B cell (primary cell): ENCODE results near the gene UNCX. TPM values are rescaled to one million over a fixed set of nuclear protein-coding genes. Genes with fewer than 3 reads are reported as not detected.

Experiments
- ATAC-seq: fragments of 200-7000 bp; cut with Tn5 transposase; one replicate; pipeline ENCODE4 v1.10.0; 2021; ENCODE audit warnings: low read depth, mild to moderate bottlenecking, moderate number of reproducible peaks, moderate library complexity
- CTCF ChIA-PET: fragments of 350-600 bp; sonication (Branson Sonifier 250); formaldehyde crosslinking; loops from one replicate; lab custom pipeline; 2021; ENCODE audit warnings: antibody characterized with exemption, inconsistent platforms; lab: Charles Lee
- POLR2A ChIA-PET: fragments of 350-600 bp; sonication (Branson Sonifier 250); formaldehyde crosslinking; loops from one replicate; lab custom pipeline; 2021; ENCODE audit warnings: antibody characterized with exemption; lab: Charles Lee
- DNase-seq: peaks from one replicate; pipeline ENCODE4 v3.0.0; 2013
- H2AFZ ChIP-seq: 2 replicates; pipeline ENCODE4 v1.6.1; 2012; ENCODE audit warnings: mild to moderate bottlenecking, low read depth, low read length; ENCODE audit not compliant: insufficient read depth, poor library complexity, severe bottlenecking
- H3K27ac ChIP-seq, 2 donors: 1 replicate in 1 of 2; 2 replicates in 1 of 2; pipeline ENCODE4 v1.5.1; 2012 to 2013; ENCODE audit warnings: low read length in 2 of 2, mild to moderate bottlenecking in 2 of 2, moderate library complexity in 1 of 2
- H3K27me3 ChIP-seq, 4 experiments: fragments of 200-600 bp in 1 of 4; sonication (generic) in 1 of 4; replicated peaks in 1 of 4; 1 replicate in 2 of 4; 2 replicates in 2 of 4; pipeline versions ENCODE4 v1.6.1 to v1.7.0; 2013 to 2016; ENCODE audit warnings: low read length in 3 of 4, mild to moderate bottlenecking in 2 of 4, mixed read lengths in 1 of 4, moderate library complexity in 1 of 4; ENCODE audit not compliant: insufficient read depth in 4 of 4, control insufficient read depth in 3 of 4; ENCODE audit errors: control extremely low read depth in 1 of 4
- H3K36me3 ChIP-seq, 2 experiments: replicated peaks in 1 of 2; 1 replicate in 1 of 2; 2 replicates in 1 of 2; pipeline versions ENCODE4 v1.6.1 to v1.7.1; 2013; ENCODE audit warnings: low read length in 1 of 2; ENCODE audit not compliant: insufficient read depth in 2 of 2, control insufficient read depth in 1 of 2; ENCODE audit errors: control extremely low read depth in 1 of 2, extremely low read depth in 1 of 2
- H3K4me1 ChIP-seq, 2 donors: fragments of 200-600 bp in 1 of 2; sonication (generic) in 1 of 2; 1 replicate in 1 of 2; 2 replicates in 1 of 2; pipeline versions ENCODE4 v1.5.1 to v1.6.1; 2013 to 2017; ENCODE audit warnings: low read length in 2 of 2; ENCODE audit not compliant: control insufficient read depth in 2 of 2, insufficient read depth in 2 of 2
- H3K4me2 ChIP-seq: replicated peaks from 2 replicates; pipeline ENCODE3; 2012; ENCODE audit warnings: mild to moderate bottlenecking, low read depth, low read length; ENCODE audit not compliant: poor library complexity, severe bottlenecking
- H3K4me3 ChIP-seq, 5 experiments: fragments of 200-600 bp in 1 of 5; sonication (generic) in 1 of 5; 1 replicate in 3 of 5; 2 replicates in 2 of 5; pipeline versions ENCODE4 v1.5.1 to v1.7.0; 2011 to 2016; ENCODE audit warnings: low read length in 4 of 5, mild to moderate bottlenecking in 4 of 5, low read depth in 2 of 5, control low read depth in 1 of 5, moderate library complexity in 1 of 5; ENCODE audit not compliant: insufficient read depth in 1 of 5; ENCODE audit errors: control extremely low read depth in 1 of 5, extremely low read depth in 1 of 5
- H3K79me2 ChIP-seq: fragments of 200-600 bp; sonication (generic); one replicate; pipeline ENCODE4 v1.6.0; 2016; ENCODE audit warnings: low read length; ENCODE audit not compliant: control insufficient read depth, insufficient read depth
- H3K9ac ChIP-seq: fragments of 200-600 bp; sonication (generic); 2 replicates; pipeline ENCODE4 v1.6.1; 2017; ENCODE audit warnings: mild to moderate bottlenecking, low read length, moderate library complexity
- H3K9me3 ChIP-seq, 3 donors: one replicate each; pipeline versions ENCODE4 v1.6.1 to v1.7.1; 2013; ENCODE audit warnings: low read length in 2 of 3; ENCODE audit not compliant: control insufficient read depth in 2 of 3, insufficient read depth in 1 of 3; ENCODE audit errors: control extremely low read depth in 1 of 3
- H4K20me1 ChIP-seq: 2 replicates; pipeline ENCODE4 v1.6.0; 2012; ENCODE audit warnings: mild to moderate bottlenecking, low read length; ENCODE audit not compliant: insufficient read depth, control insufficient read depth, poor library complexity, severe bottlenecking
- H3K27ac Mint-ChIP-seq: one replicate; pipeline ENCODE4 v1.8.0; 2021; ENCODE audit warnings: mixed read lengths
- H3K27me3 Mint-ChIP-seq: one replicate; pipeline ENCODE4 v1.8.0; 2021; ENCODE audit warnings: mixed read lengths
- H3K4me1 Mint-ChIP-seq: one replicate; pipeline ENCODE4 v1.8.0; 2021; ENCODE audit warnings: mixed read lengths
- H3K4me3 Mint-ChIP-seq: one replicate; pipeline ENCODE4 v1.8.0; 2021; ENCODE audit warnings: mixed read lengths
- H3K9me3 Mint-ChIP-seq: one replicate; pipeline ENCODE4 v1.8.0; 2022; ENCODE audit warnings: mixed read lengths; ENCODE audit not compliant: insufficient read depth
- CTCF ChIP-seq: fragments of 200-600 bp; IDR thresholded peaks from one replicate; pipeline ENCODE4 v1.8.0; 2022; ENCODE audit warnings: antibody characterized with exemption, mild to moderate bottlenecking
- EZH2 ChIP-seq: IDR thresholded peaks from 2 replicates; pipeline ENCODE4 v1.6.1; 2012; ENCODE audit warnings: borderline replicate concordance, low read depth, mild to moderate bottlenecking, moderate library complexity, low read length; ENCODE audit not compliant: insufficient read depth, poor library complexity, severe bottlenecking
- WGBS: methylation state at CpG from one replicate; pipeline ENCODE4 v1.1.5; 2013; ENCODE audit warnings: missing lambda C conversion rate; ENCODE audit not compliant: insufficient coverage; 5-methylcytosine and 5-hydroxymethylcytosine counted together
- intact Hi-C: fragments of 100-400 bp; cut with micrococcal nuclease; formaldehyde crosslinking; loops from one replicate; pipeline ENCODE4 v1.10.0; 2022
- polyA plus RNA-seq: library from polyadenylated mRNA; depleted of rRNA; stranded (reverse); fragments of >200 nt; gene quantifications from 2 replicates; pipeline ENCODE4 v1.2.3, GENCODE V29; 2012
- total RNA-seq, 2 donors: library from RNA; stranded (reverse); fragments of 120-200 nt in 1 of 2; gene quantifications; 1 replicate in 1 of 2; 2 replicates in 1 of 2; pipeline versions ENCODE4 v1.2.3 to v1.2.4, GENCODE V29; 2013 to 2022

UNCX gene
- total and polyA plus RNA-seq, 2 donors (not counting 1 experiment from before 2014, with no cell fraction given): not detected

GRCh38 chr7:1219498-1219897, 13.2 kb upstream of the UNCX start:
- H3K4me1 Mint-ChIP-seq: no peaks in the 10 kb centered on the region
- Histone ChIP-seq H3K27ac (no peak overlapping the region), H3K36me3 (no peaks in the 10 kb centered on the region), H3K4me1 (peaks cover 0 to 5% of the 10 kb centered on the region in 2 donors), H3K27me3 (peaks cover 0 to 56% (median 25%) of the 10 kb centered on the region in 4 experiments), H3K4me3 (no peak overlapping the region), H4K20me1 (no peaks in the 10 kb centered on the region), H3K9ac (no peak overlapping the region), H2AFZ (no peak overlapping the region), H3K79me2 (no peaks in the 10 kb centered on the region), H3K9me3 (peaks cover 0 to 23% (median 0%) of the 10 kb centered on the region in 3 donors), H3K4me2 (no peak overlapping the region)
- ChIA-PET POLR2A (no interaction called here), CTCF (no interaction called here)
- peaks cover 45% of the 10 kb centered on the region for H3K27me3 Mint-ChIP-seq
- intact Hi-C loops: no loop called here
- 72% methylated on average over 9 of the region's 9 CpGs for WGBS
- TF ChIP-seq EZH2 (no peak), CTCF (no peak)
- DNase-seq: no peak
- no peak for ATAC-seq
- H3K9me3 Mint-ChIP-seq: no peaks in the 10 kb centered on the region
- H3K27ac Mint-ChIP-seq: no peak overlapping the region
- H3K4me3 Mint-ChIP-seq: no peak overlapping the region

- Mint-ChIP-seq H3K4me3 (no peak overlapping the region), H3K9me3 (no peaks in the 10 kb centered on the region), H3K27ac (no peak overlapping the region), H3K4me1 (no peaks in the 10 kb centered on the region), H3K27me3 (peaks cover 45% of the 10 kb centered on the region)
- no peak overlapping the region for H3K4me3 ChIP-seq
- no peak overlapping the region for H3K4me2 ChIP-seq
- ChIA-PET CTCF (no interaction called here), POLR2A (no interaction called here)
- H3K9me3 ChIP-seq: peaks cover 0 to 21% (median 0%) of the 10 kb centered on the region in 3 donors
- intact Hi-C loops: no loop called here
- no peaks in the 10 kb centered on the region for H3K36me3 ChIP-seq
- no peak for ATAC-seq
- 63% methylated on average over 3 of the region's 13 CpGs for WGBS
- H2AFZ ChIP-seq: no peak overlapping the region
- no peaks in the 10 kb centered on the region for H4K20me1 ChIP-seq
- peaks cover 0 to 57% (median 27%) of the 10 kb centered on the region in 4 experiments for H3K27me3 ChIP-seq
- no peak overlapping the region for H3K9ac ChIP-seq
- H3K4me1 ChIP-seq: peaks cover 0 to 9% of the 10 kb centered on the region in 2 donors
- H3K79me2 ChIP-seq: no peaks in the 10 kb centered on the region
- TF ChIP-seq EZH2 (no peak), CTCF (no peak)
- no peak overlapping the region for H3K27ac ChIP-seq
- no peak for DNase-seq
These were observed 12.5 kb upstream of the UNCX start for GRCh38 chr7:1220000-1220726.
